Hindlimb muscle (tissue), 1 donor: Measurements from ENCODE around the gene PLD3. TPM values are rescaled to one million over a fixed set of nuclear protein-coding genes. Genes with fewer than 3 reads are reported as not detected.

Source experiments
- DNase-seq: peaks from one replicate; pipeline ENCODE4 v3.0.0-alpha.2; 2013
- polyA plus RNA-seq: library from polyadenylated mRNA; unstranded; fragments of 120-200 nt; gene quantifications from one replicate; pipeline ENCODE4 v1.2.1, GENCODE V29; 2013; ENCODE audit not compliant: insufficient read length

Gene PLD3
- polyA plus RNA-seq, 1 donor: 242 TPM

DNA sequence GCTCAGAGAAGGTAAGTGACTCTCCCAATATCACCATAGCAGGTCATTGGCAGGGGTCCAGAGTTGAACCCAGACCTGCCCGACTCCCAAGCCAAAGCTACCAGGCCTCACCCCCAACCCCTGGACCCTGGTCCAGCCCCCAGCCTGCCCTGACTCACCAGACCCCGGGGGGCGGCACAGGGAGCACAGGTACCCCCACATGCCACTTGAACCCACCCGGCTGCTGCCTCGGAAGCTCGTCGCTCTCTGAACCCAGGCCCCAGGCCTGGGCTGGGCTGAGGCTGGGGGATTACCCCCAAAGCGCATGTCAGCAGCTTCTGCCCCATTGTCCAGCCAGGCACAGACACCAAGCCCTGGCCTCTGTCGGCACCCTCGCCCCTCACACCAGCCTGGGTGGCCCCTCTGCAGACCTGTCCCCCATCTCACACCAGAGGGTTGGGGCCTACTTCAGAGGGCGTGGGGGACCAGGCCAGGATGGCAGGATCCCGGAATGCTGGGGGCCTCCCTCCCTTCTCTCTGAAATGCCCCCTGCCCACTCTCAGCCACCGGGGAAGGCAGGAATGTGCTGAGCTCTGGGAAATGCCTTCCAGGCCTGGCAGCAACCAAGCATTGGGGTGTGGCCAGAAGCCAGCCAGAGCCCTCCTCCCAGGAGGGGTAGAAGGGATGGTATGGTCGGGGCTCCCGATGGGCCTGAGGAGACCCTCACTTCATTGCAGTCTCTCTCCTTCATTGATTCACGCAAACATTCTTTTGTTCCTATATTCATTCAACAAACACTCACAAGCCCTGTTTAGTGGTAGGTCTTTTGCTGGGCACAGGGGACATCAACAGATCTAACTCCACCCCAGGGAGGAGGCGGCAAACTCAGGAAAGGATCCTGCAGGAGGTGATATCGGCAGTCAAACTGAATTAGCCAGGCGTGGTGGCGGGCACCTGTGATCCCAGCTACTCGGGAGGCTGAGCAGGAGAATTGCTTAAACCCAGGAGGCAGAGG, 66.3 kb downstream of the PLD3 start:
- no peak for DNase-seq

DNA sequence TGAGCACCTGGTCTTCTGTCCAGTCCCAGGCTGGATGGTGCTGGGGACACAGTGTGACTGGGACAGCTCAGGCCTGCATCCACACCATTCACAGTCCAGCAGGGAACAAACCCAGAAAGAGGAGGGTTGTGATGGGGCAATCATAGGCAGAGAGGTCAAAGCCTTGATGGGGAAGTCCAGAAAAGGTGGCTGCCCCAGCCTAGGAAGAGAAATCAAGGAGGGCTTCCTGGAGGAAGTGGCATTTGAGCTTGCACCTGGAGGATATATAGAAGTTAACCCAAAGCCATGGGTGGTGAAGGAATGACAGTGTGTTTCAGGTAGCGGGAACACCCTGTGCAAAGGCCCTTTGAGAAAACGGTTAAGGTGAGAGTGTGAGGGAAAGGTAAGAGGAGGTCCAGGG, 67.3 kb downstream of the PLD3 start:
- DNase-seq: no peak

DNA sequence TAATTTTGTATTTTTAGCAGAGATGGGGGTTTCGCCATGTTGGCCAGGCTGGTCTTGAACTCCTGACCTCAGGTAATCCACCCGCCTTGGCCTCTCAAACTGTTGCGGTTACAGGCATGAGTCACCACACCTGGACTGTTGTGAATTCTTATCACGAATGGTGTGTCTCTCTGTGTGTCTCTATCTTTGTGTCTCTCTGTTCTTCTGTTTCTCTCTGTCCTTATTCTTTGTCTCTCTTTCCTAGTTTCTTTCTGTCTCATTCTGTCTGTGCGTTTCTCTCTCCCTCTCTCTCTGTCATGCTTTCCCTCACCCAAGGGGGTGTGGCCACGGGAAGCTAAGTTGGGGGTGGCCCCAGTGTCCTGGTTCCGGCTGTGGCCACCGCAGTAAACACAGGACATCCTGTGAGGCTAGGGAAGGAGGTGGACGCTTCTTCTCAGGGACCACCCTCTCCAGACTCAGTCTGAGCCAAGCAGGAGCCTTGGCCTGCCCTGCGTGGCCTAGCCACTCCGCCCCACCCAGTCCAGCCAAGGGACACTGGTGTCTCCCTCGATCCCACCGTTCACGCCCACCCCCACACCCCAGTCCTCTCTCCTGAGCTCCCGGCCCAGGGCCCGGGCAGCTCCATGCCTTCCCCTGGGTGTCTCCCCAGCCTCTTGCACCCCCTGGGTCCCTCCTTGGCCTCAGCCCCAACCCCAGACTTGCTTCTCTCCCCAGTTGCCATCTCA, 68.6 kb downstream of the PLD3 start:
- peak; percentile 78 for DNase-seq

DNA sequence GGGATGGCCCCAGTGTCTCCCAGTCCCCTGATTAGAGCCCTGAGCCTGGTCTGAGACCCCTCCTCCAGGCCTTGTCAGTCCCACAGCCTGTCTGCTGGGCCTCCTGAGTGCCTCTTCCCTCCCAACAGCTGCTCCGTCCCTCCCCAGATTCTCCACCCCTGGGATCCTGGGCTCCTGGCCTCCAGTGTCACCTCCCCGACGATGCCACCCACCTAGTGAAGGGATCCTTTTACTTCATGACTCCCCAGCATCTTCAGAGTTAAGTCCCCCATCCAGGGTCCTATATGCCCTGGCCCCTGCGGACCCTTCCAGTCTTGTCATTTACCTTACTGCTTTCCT, 69.1 kb downstream of the PLD3 start:
- DNase-seq: no peak

DNA sequence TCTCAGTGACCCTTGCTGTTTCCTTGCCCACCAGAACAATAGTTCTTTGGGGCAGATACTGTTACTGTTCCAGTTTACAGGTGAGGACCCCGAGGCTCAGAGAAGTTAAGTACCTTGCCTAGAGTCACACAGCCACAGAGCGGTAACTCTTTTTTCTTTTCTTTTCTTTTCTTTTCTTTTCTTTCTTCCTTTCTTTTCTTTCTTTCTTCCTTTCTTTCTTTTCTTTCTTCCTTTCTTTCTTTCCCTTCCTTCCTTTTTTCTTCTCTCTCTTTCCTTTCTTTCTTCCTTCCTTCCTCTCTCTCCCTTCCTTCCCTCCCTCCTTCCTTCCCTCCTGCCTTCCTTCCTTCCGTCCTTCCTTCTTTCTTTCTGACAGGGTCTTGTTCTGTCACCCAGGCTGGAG, 69.5 kb downstream of the PLD3 start:
- DNase-seq: no peak

DNA sequence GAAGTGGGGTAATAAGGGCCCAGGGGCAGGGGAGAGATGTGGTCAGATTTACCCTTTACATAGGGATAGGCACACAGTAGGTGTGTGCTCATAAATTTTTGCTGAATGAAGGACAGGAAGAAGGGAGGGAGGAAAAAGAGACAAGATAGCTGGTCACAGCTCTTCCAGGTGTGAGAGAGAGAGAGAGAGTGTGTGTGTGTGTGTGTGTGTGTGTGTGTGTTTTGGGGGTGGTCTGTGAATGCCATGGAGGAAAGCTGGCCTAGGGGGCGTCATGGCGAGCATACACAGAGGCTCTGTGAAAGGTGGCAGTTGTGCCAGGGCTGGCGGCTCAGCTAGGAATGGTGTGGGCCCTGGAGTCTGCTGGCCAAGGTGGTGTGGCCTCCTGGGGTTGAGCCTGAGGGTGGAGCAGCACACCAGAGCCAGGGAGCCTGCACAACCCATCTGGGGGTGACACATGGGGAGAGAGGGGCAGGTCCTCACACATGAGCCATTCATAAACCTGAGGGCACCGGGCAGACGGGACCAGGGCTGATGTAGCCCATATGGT, 70.6 kb downstream of the PLD3 start:
- DNase-seq: no peak

DNA sequence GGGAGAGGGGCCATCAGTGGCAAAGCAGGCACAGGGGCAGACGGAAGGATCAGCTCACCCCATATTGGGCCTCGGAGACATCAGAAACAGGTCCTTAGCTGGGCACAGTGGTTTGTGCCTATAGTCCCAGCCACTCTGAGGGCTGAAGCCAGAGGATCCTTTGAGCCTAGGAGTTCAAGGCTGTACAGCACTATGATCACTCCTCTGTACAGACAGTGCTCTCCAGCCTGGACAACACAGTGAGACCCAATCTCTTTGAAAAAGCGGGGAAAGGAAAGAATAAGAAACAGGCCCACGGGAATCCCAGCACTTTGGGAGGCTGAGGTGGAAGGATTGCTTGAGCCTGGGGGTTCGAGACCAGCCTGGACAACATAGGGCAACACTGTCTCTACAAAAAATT, 71.3 kb downstream of the PLD3 start:
- DNase-seq: no peak

DNA sequence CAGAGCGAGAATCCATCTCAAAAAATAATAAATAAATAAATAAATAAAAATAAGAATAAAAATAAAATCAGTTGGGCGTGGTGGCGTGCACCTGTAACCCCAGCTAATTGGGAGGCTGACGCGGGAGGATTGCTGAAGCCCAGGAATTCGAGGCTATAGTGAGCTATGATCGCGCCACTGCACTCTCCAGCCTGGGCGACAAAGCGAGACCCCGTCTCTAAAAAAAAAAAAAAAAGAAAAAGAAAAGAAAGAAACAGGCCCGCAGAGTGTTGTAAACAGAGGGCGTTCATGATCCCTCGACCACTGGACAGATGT, 71.9 kb downstream of the PLD3 start:
- DNase-seq: no peak

DNA sequence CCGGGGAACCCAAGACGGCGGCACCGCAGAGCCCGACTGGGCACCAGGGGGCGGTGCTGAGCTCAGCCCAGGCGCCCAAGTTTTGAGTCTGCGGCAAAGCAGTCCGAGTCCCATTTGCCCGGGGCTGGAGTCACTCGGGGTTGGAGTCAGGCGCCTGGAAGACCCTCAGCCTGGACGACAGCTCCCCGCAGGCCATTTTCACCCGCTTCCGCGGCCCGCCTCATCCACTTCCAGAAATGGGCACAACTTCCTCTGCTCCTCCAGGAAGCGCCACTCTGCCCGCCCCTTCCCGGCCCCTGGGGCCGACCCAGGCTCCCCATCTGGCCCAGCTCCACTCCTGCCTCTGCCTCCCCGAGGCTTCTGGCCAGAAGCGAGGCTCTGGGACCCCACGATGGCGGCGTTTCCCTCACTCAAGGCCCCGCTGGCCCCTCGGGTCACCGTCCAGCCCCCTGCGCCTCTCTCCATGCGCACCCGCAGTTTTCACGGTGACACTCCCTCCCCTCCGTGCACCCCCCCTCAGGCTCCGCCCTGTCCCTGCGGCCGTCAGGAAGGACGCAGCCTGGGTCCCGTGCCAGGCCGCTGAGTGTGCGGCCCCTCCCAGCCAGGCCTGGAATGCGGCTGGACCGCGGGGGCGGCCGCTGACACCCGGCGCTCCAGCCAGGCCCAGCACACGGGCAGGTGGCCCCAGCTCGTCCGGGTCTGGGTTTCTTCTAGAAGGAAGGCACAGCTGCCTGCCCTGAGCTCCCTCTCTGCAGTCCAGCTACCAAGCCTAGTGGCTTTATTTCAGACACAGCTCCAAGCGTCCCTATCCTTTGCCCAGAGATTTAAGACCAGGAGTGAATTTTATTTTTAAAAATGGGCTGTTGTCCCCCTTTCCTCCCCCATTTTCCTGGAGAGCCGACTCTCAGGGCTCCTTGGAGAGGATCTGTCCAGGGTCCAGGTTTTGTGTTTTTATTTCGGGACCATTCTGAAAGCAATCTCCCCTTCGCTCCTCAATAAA, 72.6 kb downstream of the PLD3 start:
- peak; percentile 97 for DNase-seq

DNA sequence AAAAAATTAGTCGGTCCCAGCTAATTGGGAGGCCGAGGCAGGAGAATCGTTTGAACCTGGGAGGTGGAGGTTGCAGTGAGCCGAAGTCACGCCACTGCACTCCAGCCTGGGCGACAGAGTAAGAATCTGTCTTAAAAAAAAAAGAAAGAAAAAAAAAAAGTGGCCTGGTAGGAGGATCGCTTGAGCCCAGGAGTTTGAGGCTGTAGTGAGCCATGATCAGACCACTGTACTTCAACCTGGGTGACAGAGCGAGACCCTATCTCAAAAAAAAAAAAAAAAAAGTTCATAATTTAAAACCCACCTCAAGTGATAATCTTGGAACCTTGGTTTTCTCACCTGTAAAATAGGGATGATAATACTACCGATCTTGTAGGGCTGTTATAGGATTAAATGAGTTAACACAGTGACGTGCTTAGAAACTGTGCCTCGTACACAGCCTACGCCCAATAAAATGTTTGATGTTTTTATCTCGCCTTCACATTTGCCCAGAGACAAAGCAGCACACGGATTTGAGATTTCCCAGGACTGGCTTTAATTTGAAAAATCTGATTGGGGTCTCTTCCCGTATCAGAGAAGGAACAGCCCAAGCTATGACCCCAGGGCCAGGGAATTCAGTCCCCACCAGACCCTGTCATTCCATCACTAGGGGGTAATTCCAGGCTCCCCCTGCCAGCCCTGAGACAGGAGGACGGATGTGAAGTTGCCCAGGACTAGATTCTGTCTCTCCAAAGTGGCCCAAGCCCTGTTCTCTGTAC, 73.7 kb downstream of the PLD3 start:
- DNase-seq: no peak

DNA sequence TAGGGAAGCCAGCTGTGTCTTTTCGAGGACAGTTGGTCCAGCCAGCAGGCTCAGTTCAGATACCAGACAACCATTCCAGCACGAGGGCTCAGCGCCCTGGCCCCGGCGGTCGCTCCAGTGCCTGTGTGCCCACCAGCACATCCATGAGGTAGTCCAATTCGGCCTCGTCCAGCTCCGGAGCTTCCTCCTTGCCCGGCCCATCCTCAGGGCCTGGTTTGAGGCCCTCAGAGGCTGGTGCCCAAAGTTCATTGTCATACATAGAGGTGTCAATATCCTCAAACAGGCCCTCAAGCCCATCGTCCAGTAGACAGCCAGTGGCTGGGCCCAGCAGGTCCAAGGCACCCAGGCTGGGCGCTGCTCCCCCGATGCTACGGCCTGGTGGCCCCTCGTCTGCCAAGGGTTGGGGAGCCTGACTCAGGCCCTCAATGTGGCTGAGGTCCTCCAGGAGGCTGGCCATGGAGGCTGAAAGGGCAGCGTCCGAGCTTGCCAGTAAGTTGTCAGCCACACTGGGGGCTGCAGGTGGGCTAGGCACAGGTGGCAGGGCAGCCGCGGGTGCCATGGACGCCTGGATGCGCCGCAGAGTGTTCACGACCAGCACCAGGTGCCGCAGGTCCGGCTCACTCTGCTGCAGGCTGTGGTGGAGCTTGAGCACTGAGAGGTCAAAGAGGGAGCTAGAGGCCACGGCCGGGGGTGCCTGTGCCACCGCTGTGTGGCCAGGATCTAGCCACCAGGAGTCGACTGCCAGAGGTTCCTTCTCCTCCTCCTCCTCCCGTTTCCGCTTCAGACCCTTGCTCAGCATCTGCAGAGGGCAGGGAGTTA, 74.5 kb downstream of the PLD3 start:
- no peak for DNase-seq

DNA sequence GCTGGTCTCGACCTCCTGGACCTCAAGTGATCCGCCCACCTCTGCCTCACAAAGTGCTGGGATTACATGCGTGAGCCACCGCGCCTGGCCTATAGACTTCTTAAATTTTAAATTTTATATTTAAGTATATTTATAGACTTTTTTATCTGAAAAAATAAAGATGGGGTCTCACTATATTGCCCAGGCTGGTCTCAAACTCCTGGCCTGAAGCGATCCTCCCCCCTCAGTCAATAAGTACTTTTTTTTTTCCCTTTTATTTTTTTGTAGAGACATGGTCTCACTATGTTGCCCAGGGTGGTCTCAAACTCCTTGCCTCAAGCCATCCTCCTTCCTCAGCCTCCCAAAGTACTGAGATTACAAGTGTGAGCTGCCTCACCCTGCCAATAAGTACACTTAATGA, 75.4 kb downstream of the PLD3 start:
- DNase-seq: no peak

DNA sequence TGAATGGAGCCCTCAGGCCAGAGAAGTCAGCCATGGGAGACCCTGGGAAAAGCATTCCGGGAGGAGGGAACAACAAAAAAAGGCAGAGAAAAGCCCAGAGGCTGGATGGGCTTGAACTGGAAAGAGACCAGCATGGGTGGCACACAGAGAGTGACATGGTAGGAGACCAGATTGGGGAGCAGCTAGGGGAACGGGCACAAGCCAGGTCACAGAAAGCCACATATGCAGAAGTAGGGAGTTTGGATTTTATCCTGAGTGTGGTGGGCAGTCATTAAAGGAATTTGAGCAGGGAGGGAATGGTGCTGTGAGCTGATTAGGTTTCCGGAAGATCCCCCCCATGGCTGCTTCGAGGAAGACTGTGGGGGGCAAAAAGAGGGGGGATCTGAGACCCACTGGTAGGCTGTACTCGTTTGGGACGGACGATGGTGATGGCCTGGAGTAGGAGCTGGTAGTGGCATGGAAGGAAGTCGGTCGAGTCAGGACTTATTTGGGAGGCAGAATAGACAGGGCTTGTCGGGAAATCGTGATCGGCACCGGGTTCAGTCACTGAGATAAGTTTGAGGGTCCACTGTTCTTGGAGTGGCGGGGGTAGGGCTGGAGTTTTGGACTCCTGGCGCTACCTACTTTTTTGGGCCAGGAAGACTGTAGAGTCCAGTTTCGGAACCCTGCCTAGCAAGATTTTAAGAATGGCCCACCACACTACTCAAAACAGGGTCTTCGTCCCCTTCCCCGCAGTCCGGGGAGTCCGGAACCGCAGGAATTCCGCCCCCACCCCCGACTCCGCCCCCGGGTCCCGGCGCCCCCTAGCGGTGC, 76.3 kb downstream of the PLD3 start:
- DNase-seq: no peak

DNA sequence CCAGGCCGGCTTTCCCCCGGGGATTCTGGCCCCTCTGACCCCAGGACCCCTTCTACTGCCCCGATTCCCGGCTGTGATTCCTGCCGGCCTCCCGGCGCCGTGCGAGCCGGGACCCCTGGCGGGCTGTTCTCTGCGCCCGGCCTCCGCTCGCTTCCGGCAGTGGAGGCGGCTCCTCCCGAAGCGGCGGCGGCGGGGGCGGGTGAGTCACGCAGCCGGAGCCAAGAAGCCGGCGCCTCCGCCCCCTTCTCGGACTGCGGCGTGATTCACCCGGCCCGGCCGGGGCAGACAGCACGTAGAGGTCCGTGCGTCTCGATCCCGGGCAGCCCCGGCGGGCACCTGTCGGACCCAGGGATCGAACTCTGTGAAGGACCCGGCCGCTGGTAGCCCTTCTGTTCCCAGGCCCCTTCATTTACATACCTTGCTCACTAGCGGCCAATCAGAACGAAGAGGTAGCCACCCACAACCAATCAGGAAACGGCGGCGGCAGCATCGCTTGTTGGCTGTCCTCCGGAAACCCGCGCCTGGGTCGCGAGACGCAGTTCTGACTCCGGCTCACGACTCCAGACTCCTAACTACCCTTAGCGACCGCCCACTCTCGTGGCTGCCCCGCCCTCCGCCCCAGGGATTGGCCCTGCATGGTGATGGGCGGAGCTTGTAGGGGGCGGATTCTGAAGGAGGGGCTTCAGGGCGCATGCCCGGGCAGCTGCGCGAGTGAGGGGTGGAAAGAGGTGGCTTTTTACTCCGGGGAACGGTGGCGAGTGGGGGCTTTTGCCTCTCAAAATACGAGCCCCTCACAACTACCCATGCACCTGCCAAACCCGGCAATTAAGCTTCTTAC, 77.2 kb downstream of the PLD3 start, which contains the start of gene SERTAD1:
SERTAD1 (minus strand) TSS at position 543 of the 838 bp plus-strand sequence. CDS start 2,446 bp downstream, outside the sequence.
- DNase-seq: peak; percentile 99
